ENCODE measurements around the gene TPGS1.

Gene TPGS1

DNA sequence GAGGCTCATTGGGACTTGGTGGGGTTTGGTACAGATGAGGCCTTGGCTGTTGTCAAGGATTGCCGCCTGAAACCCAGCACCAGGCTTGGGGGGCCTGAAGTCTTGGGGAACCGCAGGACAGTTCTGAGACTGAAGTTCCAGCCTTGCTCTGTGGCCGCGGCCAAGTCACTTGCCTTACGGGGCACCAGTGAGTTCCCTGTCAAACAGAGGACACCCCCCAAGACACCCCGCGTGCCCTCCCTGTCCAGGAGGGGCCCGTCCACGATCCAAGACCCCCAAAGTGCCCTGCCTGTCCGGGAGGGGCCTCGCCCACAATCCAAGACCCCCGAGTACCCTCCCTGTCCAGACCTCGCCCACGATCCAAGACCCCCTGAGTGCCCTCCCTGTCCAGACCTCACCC, 26.8 kb downstream of the TPGS1 start:
- H3K36me3 Mint-ChIP-seq (ENCODE audit: low read depth): peaks cover 7% of the 10 kb centered on the region
- no peaks in the 10 kb centered on the region for H3K9me3 Mint-ChIP-seq
- peaks cover 30% of the 10 kb centered on the region for H3K4me1 Mint-ChIP-seq (ENCODE audit: low read depth)
- no peaks in the 10 kb centered on the region for H3K27me3 Mint-ChIP-seq
- no peak overlapping the region for H3K27ac Mint-ChIP-seq
- H3K4me3 Mint-ChIP-seq: peak overlapping the region; percentile 43

DNA sequence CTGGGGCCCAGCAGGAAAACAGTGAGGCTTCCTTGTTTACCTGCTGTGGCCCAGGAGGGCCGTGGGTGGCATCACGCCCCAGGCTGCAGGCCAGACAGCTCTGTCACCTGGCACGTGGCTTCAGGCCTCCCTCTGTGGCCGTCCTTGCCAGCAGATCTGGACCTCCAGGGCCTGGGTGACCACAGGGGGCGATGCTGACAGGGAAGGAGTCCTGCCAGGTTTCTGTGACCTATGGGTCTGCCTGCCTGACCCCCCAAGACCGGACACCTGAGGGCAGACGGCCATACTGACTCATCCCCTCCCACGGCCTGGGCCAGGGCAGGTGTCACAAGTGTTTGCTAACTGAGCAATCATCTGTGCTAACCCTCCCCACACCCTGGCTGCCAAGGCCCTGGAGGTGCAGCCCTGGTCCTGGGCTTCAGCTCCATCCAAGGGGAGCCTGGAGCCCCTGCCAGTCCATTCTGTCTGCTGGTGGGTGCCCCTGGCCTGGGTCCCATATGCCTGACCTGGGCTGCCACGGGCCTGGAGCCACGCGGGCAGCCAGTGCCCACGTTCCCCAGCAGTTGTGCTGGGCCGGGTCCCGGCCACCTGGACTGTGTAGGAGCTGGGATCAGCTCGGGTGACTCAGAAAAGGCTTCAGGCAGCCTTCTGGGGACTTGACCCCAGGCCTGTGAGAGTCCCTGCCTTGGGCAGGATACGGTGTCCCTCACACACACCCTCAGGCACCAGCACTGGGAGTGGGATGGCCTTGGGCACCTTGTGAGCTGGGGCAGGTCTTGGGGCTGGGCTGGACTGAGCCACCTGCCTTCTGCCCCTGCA, 27.9 kb downstream of the TPGS1 start:
- H3K4me3 Mint-ChIP-seq: no peak overlapping the region
- H3K27ac Mint-ChIP-seq: no peak overlapping the region
- H3K4me1 Mint-ChIP-seq (ENCODE audit: low read depth): peaks cover 27% of the 10 kb centered on the region

DNA sequence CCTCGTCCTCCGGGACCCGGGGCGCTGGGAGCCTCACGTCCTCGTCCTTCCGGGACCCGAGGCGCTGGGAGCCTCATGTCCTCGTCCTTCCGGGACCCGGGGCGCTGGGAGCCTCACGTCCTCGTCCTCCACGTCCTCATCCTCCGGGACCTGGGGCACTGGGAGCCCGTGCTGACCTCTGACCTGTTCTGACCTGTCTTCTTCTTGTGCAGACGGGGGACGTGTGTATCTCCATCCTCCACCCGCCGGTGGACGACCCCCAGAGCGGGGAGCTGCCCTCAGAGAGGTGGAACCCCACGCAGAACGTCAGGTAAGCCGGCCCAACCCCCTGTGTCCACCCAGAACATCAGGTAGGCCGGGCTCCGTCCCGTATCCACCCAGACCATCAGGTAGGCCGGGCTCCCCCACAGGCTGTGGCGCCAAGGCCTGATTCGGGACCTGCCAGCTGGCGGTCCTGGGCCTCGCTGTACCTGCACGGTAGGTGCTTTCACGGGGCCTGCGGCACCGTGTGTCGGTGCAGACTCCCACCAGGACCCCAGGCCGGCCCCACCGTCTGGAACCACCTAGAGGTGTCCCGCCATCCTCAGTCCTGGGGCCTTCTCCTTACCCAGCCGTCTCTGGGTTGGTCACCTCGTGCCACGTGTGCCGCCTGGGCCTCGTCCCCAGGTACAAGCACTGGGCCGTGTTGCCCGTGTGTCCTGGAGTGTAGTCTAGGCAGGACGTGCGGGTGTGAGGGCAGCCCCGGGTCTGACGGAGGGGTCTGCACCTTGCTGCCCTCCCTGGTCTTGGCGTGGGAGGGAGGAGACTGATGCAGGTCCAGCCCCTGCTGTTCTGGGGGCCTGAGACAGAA, 29.0 kb downstream of the TPGS1 start:
- H3K36me3 Mint-ChIP-seq (ENCODE audit: low read depth): peaks cover 7% of the 10 kb centered on the region

More for the DNA sequence above, 27.9 kb downstream of the TPGS1 start:
- no peaks in the 10 kb centered on the region for H3K27me3 Mint-ChIP-seq
- H3K9me3 Mint-ChIP-seq: no peaks in the 10 kb centered on the region
- H3K36me3 Mint-ChIP-seq (ENCODE audit: low read depth): peaks cover 7% of the 10 kb centered on the region

DNA sequence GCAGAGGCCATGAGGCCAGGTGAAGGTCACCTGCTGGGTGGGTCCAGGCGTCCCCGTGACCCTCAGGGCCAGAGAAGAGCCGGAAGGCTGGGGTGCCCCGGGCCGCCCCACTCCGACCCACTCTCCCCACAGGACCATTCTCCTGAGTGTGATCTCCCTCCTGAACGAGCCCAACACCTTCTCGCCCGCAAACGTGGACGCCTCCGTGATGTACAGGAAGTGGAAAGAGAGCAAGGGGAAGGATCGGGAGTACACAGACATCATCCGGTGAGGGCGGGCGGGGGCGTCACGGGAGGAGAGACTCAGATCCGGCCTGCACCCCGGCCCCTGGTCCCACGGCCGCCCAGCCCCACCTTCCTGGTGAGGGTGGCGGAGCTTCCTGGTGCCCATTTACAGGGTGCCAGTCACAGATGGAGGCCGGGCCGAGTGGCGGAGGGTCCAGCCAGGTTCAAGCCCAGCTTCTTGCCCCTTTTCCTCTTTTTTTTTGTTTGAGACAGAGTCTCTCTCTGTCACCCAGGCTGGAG, 29.6 kb downstream of the TPGS1 start:
- Mint-ChIP-seq H3K9me3 (no peaks in the 10 kb centered on the region), H3K4me1 (ENCODE audit: low read depth) (peaks cover 19% of the 10 kb centered on the region), H3K4me3 (no peak overlapping the region), H3K36me3 (ENCODE audit: low read depth) (peaks cover 7% of the 10 kb centered on the region), H3K27ac (no peak overlapping the region), H3K27me3 (no peaks in the 10 kb centered on the region)

More for the DNA sequence above, 29.0 kb downstream of the TPGS1 start:
- Mint-ChIP-seq H3K4me1 (ENCODE audit: low read depth) (peaks cover 19% of the 10 kb centered on the region), H3K9me3 (no peaks in the 10 kb centered on the region), H3K27ac (no peak overlapping the region), H3K4me3 (no peak overlapping the region), H3K27me3 (no peaks in the 10 kb centered on the region)

DNA sequence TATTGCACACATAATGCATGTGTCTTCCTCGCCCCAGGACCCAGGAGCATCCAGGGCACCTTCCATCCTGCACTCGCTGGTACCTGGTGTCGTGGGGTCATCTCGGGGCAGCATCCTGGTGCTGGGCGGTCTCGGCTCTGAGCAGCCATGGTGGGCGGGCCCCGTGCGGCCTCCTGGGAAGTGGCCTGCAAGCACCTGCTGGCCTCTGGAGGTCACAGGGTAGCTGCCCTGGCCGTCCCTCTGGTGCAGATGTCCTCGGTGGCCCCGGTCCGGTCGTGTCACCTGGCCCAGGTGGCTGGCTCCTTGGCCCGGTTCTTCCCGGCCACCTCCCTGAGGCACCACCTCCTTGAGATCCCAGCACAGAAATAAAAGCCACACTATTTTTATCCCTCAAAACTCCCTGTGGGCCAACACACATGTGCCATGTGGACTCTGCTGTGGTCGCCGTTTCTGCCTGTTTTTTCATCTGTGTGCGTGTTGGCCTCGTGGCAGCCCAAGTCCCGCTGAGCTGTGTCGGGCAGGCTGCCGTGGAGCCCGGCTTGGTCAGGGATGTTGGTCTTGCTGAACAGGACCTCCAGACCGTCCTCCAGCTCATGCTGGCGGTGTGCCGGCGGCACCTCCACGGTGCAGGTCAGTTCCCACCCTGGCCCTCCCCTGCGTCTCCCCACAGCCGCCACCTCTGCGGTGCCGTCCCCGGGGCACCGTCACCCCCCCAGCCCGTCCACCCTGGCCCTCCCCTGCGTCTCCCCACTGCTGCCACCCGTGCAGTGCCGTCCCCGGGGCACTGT, 31.5 kb downstream of the TPGS1 start:
- Mint-ChIP-seq H3K4me1 (ENCODE audit: low read depth) (peaks cover 15% of the 10 kb centered on the region), H3K9me3 (no peaks in the 10 kb centered on the region), H3K4me3 (no peak overlapping the region), H3K27ac (no peak overlapping the region), H3K27me3 (no peaks in the 10 kb centered on the region), H3K36me3 (ENCODE audit: low read depth) (peaks cover 7% of the 10 kb centered on the region)

DNA sequence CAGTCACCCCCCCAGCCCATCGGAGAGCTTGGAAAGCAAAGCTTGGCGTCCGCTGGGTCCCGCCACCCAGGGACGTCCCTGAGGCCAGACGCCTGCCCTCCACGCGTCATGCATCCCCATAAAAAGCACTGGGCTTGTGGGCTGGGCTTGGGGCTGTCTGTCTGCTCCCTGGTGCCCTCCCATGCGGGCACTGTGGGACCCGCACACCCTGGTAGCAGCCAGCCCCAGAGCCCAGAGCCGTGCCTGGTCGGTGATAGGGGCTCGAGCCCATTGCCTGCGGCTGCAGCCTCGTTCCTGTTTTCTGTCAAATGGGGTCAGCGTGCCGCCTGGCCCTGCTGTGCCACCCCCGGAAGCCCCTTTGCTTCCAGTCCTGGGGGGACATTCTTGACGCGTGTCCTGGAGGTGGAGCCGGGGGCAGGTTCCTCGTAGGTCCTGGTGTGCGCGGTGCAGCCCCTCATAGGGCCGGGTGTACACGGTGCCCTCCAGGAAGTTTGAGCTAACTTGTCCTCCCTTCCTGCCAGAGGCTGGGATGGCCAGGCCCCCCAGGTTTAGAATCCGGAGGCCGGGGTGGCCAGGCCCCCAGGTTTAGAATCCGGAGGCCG, 32.2 kb downstream of the TPGS1 start:
- no peaks in the 10 kb centered on the region for H3K9me3 Mint-ChIP-seq
- H3K36me3 Mint-ChIP-seq (ENCODE audit: low read depth): peaks cover 7% of the 10 kb centered on the region
- no peaks in the 10 kb centered on the region for H3K27me3 Mint-ChIP-seq
- H3K4me3 Mint-ChIP-seq: no peak overlapping the region
- peaks cover 15% of the 10 kb centered on the region for H3K4me1 Mint-ChIP-seq (ENCODE audit: low read depth)
- no peak overlapping the region for H3K27ac Mint-ChIP-seq

DNA sequence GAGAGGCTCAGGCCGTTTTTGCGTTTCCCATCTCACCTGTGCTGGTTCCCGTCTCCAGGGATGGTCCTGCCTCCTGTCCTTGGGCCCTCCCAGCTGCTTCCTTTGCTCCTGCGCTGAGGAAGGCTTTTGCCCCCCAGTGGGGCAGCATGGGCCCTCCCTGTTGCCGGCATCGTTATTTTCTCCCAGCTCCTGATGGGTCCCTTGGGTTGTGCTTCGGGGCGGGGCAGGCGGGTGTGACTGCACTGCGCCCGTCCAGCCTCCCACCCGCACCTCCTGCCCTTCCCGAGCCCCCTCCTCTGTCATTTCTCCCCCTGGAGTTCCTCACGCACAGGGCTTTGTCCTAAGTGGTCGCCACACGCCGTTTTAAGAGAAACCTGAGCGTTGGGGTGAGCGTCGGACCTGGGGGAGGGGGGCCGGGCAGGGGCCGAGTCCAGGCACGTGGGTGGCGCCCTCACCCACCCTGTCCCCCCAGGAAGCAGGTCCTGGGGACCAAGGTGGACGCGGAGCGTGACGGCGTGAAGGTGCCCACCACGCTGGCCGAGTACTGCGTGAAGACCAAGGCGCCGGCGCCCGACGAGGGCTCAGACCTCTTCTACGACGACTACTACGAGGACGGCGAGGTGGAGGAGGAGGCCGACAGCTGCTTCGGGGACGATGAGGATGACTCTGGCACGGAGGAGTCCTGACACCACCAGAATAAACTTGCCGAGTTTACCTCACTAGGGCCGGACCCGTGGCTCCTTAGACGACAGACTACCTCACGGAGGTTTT, 33.8 kb downstream of the TPGS1 start:
- no peak overlapping the region for H3K4me3 Mint-ChIP-seq
- H3K27ac Mint-ChIP-seq: no peak overlapping the region

DNA sequence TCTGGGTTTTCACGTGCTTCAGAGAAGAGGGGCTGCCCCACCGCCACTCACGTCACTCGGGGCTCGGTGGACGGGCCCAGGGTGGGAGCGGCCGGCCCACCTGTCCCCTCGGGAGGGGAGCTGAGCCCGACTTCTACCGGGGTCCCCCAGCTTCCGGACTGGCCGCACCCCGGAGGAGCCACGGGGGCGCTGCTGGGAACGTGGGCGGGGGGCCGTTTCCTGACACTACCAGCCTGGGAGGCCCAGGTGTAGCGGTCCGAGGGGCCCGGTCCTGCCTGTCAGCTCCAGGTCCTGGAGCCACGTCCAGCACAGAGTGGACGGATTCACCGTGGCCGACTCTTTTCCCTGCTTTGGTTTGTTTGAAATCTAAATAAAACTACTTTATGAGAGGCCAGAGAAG, 34.4 kb downstream of the TPGS1 start:
- peaks cover 18% of the 10 kb centered on the region for H3K4me1 Mint-ChIP-seq (ENCODE audit: low read depth)
- no peaks in the 10 kb centered on the region for H3K27me3 Mint-ChIP-seq
- H3K36me3 Mint-ChIP-seq (ENCODE audit: low read depth): peaks cover 7% of the 10 kb centered on the region
- H3K27ac Mint-ChIP-seq: no peak overlapping the region
- H3K9me3 Mint-ChIP-seq: no peaks in the 10 kb centered on the region
- no peak overlapping the region for H3K4me3 Mint-ChIP-seq

More for the DNA sequence above, 33.8 kb downstream of the TPGS1 start:
- peaks cover 18% of the 10 kb centered on the region for H3K4me1 Mint-ChIP-seq (ENCODE audit: low read depth)
- no peaks in the 10 kb centered on the region for H3K9me3 Mint-ChIP-seq
- no peaks in the 10 kb centered on the region for H3K27me3 Mint-ChIP-seq
- H3K36me3 Mint-ChIP-seq (ENCODE audit: low read depth): peaks cover 7% of the 10 kb centered on the region

DNA sequence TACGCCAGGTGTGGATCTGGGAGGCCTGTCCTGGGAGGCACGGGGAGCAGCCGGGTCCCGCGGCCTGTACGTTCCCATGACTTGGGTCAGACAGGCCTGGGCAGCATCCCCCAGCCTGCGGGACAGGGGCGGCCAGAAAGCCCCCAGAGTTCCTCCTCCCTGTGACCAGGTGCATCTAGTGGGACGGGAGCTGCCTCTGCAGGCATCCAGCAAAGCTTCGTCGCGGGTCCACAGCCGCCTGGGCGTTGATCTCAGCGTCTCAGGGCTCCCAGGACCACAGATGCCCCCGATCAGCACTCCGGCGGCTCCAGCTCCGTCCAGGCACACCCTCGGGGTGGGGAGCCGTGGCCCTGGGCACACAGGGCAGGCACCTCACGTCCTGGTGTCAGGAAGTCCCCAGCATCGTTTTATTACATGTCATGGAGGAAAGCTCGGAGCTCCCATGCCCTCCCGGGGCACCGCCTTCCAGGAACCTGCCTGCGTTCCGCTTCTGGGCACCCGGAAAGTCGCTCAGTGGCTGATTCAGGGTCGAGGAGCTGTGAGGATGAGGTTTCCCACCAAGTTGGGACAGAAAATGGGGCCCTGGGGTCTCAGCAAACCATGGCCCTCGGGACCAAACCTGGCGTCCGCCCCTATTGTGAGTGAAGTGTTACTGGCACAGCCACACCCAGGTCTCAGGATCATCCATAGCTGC, 35.0 kb downstream of the TPGS1 start:
- no peaks in the 10 kb centered on the region for H3K9me3 Mint-ChIP-seq
- H3K27me3 Mint-ChIP-seq: no peaks in the 10 kb centered on the region
- H3K4me1 Mint-ChIP-seq (ENCODE audit: low read depth): peaks cover 18% of the 10 kb centered on the region
- H3K36me3 Mint-ChIP-seq (ENCODE audit: low read depth): peaks cover 7% of the 10 kb centered on the region
- H3K4me3 Mint-ChIP-seq: no peak overlapping the region
- H3K27ac Mint-ChIP-seq: no peak overlapping the region

DNA sequence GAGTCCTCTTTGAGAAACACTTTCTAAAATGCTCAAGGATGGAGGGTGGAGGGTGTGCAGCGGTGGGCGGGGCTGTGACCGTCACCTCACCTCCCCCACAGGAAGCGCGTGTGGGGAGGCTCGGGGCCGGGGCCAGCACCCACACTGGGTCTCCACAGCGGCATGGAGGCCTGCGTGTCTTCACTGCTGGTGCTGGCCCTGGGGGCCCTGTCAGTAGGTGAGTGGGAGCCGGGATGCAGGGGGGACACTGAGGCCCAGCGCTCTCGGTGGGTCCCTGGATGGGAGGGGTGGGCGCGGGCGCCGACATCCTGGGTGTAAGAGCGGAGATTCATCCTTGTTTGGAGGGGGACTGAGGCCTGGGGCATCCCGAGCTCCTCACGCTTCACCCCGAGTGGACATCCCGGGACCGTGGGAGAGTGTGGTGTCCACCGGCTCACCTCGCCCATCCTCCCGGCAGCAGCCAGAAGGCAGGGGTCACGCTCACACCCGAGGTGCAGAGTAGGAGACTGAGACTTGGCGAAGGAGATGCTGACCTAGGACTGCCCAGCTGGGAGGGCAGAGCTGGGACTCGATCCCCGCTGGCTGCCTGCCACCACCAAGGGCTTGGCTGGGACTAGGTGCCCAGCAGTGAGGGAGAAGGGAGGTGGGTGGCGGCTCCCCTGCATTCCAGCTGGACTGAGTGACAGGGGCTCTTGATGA, 36.8 kb downstream of the TPGS1 start, which contains the start of gene GZMM:
Gene GZMM (plus strand): TSS at position 144 of the 699 bp plus-strand sequence. CDS start 19 bp downstream, at position 163.
- no peaks in the 10 kb centered on the region for H3K9me3 Mint-ChIP-seq
- peak within 1 kb of the TSS; percentile 85 for H3K4me3 Mint-ChIP-seq
- no peaks in the 10 kb centered on the region for H3K36me3 Mint-ChIP-seq (ENCODE audit: low read depth)
- peak within 1 kb of the TSS; percentile 83 for H3K27ac Mint-ChIP-seq
- peaks cover 18% of the 10 kb centered on the region for H3K4me1 Mint-ChIP-seq (ENCODE audit: low read depth)
- H3K27me3 Mint-ChIP-seq: no peaks in the 10 kb centered on the region

DNA sequence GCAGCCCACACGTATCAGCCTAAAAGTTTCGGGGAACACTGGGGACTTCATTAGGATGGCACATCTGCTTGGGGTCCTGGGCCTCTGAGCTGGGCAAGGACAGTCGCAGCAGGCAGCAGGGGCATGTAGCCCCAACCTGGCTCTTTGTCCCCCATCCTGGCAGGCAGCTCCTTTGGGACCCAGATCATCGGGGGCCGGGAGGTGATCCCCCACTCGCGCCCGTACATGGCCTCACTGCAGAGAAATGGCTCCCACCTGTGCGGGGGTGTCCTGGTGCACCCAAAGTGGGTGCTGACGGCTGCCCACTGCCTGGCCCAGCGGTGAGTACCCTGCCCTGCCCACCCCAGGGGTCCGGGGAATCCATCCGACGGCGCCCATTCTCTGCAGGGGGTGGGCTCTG, 39.8 kb downstream of the TPGS1 start:
- no peak overlapping the region for H3K27ac Mint-ChIP-seq

DNA sequence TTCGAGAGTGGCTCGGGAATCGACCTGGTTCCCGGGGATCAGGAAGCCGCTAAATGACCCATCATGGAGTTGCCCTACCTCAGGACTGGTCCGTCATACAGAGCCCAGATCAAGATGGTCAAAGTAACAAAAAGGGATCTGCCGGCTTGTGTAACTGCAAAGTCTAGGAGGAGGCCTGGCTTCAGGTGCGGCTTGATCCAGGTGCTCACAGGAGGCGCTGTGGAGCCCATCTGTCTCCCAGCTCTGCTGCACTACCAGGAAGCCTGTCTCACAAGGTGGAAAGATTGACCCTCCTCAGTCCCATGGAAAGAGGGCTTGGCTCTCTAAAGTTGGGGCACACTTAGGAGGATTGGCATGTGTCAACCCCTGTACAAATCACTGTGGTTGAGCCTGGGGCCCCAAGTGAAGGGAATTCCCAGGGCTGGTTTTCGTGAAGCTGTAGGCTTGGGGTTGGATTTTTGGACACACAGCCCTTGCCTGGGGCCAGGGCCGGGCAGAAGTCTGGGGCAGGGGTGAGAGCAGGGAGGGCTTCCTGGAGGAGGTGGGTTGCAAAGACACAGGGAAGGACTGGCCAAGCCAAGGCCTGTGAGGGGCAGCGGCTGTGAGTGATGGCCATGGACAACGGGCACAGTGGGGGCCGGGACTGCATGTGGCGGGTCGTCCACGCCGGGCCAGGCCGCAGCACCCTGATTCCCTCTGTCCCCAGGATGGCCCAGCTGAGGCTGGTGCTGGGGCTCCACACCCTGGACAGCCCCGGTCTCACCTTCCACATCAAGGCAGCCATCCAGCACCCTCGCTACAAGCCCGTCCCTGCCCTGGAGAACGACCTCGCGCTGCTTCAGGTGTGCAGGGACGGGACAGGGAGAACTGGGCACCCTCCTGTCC, 40.8 kb downstream of the TPGS1 start:
- Mint-ChIP-seq H3K27me3 (no peaks in the 10 kb centered on the region), H3K4me3 (no peak overlapping the region), H3K9me3 (no peaks in the 10 kb centered on the region), H3K27ac (no peak overlapping the region), H3K4me1 (ENCODE audit: low read depth) (peaks cover 18% of the 10 kb centered on the region), H3K36me3 (ENCODE audit: low read depth) (no peaks in the 10 kb centered on the region)

More for the DNA sequence above, 39.8 kb downstream of the TPGS1 start:
- Mint-ChIP-seq H3K4me1 (ENCODE audit: low read depth) (peaks cover 18% of the 10 kb centered on the region), H3K27me3 (no peaks in the 10 kb centered on the region), H3K4me3 (no peak overlapping the region), H3K36me3 (ENCODE audit: low read depth) (no peaks in the 10 kb centered on the region), H3K9me3 (no peaks in the 10 kb centered on the region)

All from stimulated activated naive CD8-positive, alpha-beta T cell treated with anti-CD3 and anti-CD28 coated beads, Interleukin-15, Interleukin-2, amounts not matched to agents 100 ng/mL and 50 ng/mL, for 24 hours (primary cell).